ENCODE measurements around the gene USB1. TPM values are rescaled to one million over a fixed set of nuclear protein-coding genes. Genes with fewer than 3 reads are reported as not detected.

Gene USB1
- total RNA-seq, 3 donors from 2014 or later (not counting 1 experiment from before 2014, with no cell fraction given): 64.7 to 86.0 (median 84.8) TPM

DNA sequence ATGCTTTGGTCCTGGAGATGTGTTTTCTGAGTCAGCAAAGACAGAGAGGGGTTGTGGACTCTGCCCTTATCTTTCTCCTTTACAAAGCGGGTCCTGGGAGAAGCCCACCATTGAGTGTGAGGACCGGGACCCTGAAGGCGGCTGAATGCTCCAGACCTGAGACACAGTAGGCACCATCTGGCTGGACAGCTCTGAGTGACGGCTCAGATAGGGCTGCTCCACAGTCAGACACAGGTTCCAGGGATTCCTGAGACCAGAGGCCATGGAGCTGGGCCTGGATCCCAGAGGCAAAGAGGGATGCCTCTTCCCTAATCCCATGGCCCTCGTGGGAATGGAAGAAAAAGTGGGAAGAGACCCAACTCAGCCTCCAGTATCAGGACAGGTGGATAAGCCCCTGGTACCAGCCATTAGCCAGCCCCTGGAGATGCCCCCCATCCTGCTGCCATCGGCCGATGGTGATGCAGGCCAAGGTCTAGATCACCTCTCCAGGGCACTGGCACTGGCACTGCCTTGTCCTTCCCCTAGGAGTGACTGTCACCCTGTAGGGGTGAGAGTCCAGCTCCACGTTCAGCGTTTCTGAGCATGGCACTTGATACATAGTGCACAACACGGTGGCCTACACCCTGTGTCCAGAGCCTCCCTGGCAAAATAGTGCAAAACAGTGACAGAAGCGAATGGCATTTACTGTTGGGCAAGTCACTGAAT is 29.1 kb downstream of the USB1 start:
- peaks cover 14 to 15% of the 10 kb centered on the region in 2 donors for H3K27me3 Mint-ChIP-seq (ENCODE audit: low read depth in 2 of 2)
- intact Hi-C loops (cut with micrococcal nuclease): no loop called here
- no peaks in the 10 kb centered on the region for H3K4me1 Mint-ChIP-seq
- Histone ChIP-seq H3K4me3 (ENCODE audit: low read length) (no peak overlapping the region), H3K27ac (ENCODE audit: low read length) (no peak overlapping the region), H3K4me1 (ENCODE audit: control insufficient read depth, insufficient read depth, low read length) (peaks cover 14% of the 10 kb centered on the region), H3K36me3 (ENCODE audit: control insufficient read depth, insufficient read depth, low read length) (no peaks in the 10 kb centered on the region), H3K9me3 (ENCODE audit: control insufficient read depth, insufficient read depth, low read length) (no peaks in the 10 kb centered on the region), H3K27me3 (ENCODE audit: control insufficient read depth, insufficient read depth, low read length) (peaks cover 10% of the 10 kb centered on the region)
- TF ChIP-seq CTCF (IDR thresholded peaks at IDR 0.05): no peak
- ATAC-seq (no peak), DNase-seq (no peak)
- H3K27ac Mint-ChIP-seq: no peak overlapping the region
- H3K4me3 Mint-ChIP-seq: no peak overlapping the region
- 90% methylated on average over 11 of the region's 11 CpGs for WGBS (ENCODE audit: insufficient coverage)
- no peaks in the 10 kb centered on the region for H3K9me3 Mint-ChIP-seq
- H3K36me3 Mint-ChIP-seq: no peaks in the 10 kb centered on the region

DNA sequence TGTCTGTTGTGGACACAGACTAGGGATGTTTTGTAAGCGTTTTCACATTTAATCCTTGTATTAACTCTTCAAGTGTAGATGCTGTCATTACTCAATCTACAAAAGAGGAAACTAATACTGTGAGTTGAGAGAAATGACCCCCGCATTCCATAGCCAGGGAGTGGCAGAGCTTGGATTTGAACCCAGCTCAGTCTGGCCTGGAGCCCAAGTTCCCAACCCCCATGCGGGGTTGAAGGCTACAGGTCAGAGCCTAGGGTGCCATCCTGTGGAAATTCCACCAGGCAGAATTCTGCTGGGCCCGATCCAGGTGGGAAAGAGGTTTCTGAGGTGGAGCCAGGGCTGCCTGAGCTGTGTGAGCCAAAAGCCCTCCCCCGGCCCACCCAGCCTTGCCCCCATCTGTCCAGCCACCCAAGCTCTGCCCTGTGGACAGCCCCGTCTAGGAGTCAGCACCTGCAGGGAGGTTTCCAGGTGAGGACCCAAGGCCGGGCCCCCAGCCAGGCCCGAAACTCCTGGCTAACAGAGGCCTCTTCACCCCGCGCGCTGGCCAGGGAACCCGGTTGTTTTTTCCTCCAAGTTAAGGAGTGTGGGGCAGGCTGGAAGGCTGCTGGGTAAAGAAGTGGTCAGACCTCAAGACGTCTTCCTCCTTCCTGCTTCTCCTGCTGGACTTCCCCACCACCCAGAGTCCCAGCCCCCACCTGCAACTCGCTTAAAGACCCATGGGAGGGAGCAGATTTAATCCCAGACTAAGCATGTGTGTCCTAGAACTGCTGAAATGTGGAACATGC is 30.0 kb downstream of the USB1 start:
- Histone ChIP-seq H3K4me1 (ENCODE audit: control insufficient read depth, insufficient read depth, low read length) (peaks cover 13% of the 10 kb centered on the region), H3K36me3 (ENCODE audit: control insufficient read depth, insufficient read depth, low read length) (no peaks in the 10 kb centered on the region), H3K9me3 (ENCODE audit: control insufficient read depth, insufficient read depth, low read length) (no peaks in the 10 kb centered on the region), H3K27me3 (ENCODE audit: control insufficient read depth, insufficient read depth, low read length) (peaks cover 10% of the 10 kb centered on the region), H3K4me3 (ENCODE audit: low read length) (no peak overlapping the region), H3K27ac (ENCODE audit: low read length) (no peak overlapping the region)
- DNase-seq (no peak), ATAC-seq (no peak)
- Mint-ChIP-seq H3K9me3 (no peaks in the 10 kb centered on the region), H3K27ac (no peak overlapping the region), H3K27me3 (ENCODE audit: low read depth in 2 of 2) (peaks cover 14 to 15% of the 10 kb centered on the region in 2 donors), H3K4me1 (no peaks in the 10 kb centered on the region), H3K4me3 (no peak overlapping the region), H3K36me3 (no peaks in the 10 kb centered on the region)
- intact Hi-C loops (cut with micrococcal nuclease): no loop called here
- TF ChIP-seq CTCF (IDR thresholded peaks at IDR 0.05): no peak
- 86% methylated on average over 12 of the region's 14 CpGs for WGBS (ENCODE audit: insufficient coverage)

GRCh38 chr16:58032710-58033293 is 31.6 kb downstream of the USB1 start:
- ATAC-seq (no peak), DNase-seq (no peak)
- Histone ChIP-seq H3K4me1 (ENCODE audit: control insufficient read depth, insufficient read depth, low read length) (no peaks in the 10 kb centered on the region), H3K27ac (ENCODE audit: low read length) (no peak overlapping the region), H3K4me3 (ENCODE audit: low read length) (no peak overlapping the region), H3K9me3 (ENCODE audit: control insufficient read depth, insufficient read depth, low read length) (no peaks in the 10 kb centered on the region), H3K27me3 (ENCODE audit: control insufficient read depth, insufficient read depth, low read length) (no peaks in the 10 kb centered on the region), H3K36me3 (ENCODE audit: control insufficient read depth, insufficient read depth, low read length) (no peaks in the 10 kb centered on the region)
- intact Hi-C loops (cut with micrococcal nuclease): no loop called here
- H3K36me3 Mint-ChIP-seq: no peaks in the 10 kb centered on the region
- H3K4me1 Mint-ChIP-seq: no peaks in the 10 kb centered on the region
- WGBS (ENCODE audit: insufficient coverage): 83% methylated on average over 13 of the region's 15 CpGs
- H3K27me3 Mint-ChIP-seq (ENCODE audit: low read depth in 2 of 2): peaks cover 14 to 15% of the 10 kb centered on the region in 2 donors
- H3K4me3 Mint-ChIP-seq: no peak overlapping the region
- H3K9me3 Mint-ChIP-seq: no peaks in the 10 kb centered on the region
- no peak for TF ChIP-seq CTCF (IDR thresholded peaks at IDR 0.05)
- no peak overlapping the region for H3K27ac Mint-ChIP-seq
